ENCODE data around the gene CD300A.

Gene CD300A

DNA sequence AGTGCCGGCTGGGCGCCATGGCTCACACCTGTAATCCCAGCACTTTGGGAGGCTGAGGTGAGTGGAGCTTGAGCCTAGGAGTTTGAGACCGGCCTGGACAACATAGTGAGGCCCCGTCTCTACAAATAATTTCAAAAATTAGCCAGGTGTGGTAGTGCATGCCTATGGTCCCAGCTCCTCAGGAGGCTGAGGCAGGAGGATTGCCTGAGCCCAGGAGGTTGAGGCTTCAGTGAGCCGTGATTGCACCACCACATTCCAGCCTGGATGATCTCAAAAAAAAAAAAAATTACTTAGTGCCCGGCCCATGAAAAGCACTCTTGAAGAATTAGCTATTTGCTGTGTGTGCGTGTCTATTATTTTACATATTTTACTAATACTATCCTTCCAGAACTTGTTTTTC, 24.9 kb upstream of the CD300A start:
- no peak for DNase-seq

DNA sequence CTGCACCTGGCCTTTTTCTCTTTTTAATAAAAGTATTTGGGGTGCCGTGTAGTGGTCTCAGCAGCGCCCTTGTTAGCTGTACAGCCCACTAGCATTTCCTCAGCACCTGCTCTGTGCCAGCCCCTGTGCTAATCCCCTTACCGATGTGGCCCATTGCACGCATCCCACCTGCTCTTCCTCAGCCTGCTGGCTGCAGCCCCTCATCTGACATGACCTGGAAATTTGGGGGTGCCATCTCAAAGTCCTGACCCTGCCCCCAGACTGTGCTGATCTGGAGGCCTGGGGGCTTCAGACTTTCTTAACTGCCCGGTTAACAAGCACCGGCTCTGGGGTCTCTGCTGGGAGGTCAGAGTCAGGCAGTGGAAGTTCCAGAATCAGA, 24.2 kb upstream of the CD300A start:
- no peak for DNase-seq

DNA sequence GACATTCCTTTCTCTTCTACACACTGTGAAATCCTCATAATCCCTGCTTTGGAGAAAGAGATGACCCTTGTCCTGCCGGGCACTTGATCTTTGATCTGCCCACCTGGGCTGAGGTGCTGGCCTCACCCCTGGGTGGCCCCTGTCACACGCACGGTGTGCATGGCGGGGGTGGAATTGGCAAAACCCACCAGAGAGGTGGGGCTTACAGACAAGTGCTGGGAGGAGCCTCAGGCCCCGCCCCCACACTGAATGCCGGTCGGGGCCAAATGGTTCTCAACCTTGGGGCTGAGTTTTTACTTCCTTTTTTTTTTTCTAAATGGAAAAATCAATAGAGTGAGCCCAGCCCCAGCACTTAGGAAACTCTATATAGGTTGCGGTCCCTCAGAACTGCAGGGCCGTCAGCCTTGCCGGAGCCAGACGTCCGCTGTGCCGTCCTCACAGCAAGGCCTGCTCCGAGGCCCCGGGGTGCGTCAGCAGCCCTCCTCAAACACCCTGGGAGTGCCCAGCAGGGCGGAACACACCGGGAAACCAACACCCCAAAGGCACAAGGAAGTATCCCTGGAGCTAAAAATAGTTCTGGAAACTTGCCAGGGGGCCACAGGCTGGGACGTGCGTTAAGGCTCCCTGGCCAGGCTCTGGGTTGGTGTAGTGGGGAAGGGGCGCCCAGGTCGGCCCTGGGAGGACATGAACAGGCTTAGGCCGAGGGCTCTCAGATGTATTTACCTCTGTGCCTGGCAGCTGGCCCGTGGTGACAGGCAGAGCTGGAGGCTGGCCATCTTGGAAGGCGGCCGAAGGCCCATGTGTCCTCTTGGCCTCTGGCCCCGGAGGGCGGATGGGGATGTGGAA, 23.5 kb upstream of the CD300A start:
- DNase-seq: peak; percentile 26

DNA sequence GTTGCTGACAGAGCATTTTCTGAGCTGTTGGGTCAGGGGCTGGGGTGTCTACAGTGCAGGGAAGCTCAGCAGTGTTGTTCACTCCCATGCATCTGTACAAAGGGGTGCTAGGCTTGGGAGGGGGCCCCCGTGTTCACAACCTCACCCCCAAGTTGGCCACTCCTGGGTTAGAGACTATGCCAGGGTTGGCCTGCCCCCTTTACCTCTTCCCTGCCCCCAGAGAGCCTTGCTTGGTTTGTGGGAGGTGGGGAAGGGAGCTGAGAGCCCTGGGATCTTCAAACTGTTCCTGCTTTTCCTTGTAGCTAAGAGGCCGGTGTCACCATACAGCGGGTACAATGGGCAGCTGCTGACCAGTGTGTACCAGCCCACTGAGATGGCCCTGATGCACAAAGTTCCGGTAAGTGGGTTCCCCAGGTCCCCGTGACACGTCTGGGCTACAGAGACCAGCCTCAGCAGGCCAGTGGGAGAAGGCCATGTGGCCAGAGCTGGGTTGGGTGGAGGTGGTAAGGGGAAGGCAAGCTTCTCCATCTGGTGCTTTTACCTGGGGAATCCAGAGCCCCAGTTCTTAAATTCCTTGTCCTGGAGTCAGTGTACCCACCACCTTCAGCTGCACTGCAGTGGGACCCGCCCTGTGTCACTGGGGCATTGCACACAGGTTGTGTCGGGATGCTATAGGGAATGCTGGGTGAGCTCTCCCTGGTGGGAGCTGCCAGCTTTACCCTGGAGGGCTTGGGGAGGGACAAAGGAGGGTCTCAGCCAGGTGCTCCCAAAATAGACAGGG, 22.7 kb upstream of the CD300A start:
- no peak for DNase-seq

DNA sequence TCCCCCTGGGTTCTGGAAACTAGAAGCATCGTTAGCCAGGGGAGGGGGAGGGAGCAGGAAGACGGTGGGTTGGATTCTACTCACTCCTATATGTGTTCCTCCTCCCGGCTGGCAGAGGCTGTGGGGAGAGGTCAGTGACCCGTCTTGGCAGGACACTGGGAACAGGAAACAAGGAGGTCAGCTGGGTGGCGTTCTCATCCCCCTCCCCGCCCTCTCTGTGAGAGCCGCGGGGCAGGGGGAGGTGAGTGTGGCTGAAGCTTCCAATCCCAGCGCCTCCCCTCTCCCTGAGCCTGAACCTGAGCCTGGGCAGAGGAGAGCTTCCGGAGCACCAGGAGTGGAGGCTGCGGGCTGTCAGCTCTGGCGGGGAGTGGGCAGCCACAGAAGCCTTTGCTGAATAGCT, 22.0 kb upstream of the CD300A start:
- no peak for DNase-seq

DNA sequence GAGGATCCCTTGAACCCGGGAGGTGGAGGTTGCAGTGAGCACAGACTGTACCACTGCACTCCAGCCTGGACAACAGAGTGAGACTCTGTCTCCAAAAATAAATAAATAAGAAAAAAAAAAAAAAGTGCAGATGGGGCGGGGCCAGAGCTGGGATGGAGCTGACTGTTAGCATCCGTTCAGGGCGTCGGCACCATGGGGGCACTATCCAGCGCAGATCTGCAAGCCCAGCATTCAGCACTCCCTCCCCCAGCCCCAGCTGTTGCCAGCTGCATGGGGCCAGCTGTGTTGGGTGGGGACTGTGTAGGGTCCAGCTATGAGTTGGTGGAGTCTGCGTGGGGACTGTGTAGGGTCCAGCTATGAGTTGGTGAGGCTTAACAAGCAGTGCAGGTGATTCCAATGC, 21.3 kb upstream of the CD300A start:
- DNase-seq: no peak

DNA sequence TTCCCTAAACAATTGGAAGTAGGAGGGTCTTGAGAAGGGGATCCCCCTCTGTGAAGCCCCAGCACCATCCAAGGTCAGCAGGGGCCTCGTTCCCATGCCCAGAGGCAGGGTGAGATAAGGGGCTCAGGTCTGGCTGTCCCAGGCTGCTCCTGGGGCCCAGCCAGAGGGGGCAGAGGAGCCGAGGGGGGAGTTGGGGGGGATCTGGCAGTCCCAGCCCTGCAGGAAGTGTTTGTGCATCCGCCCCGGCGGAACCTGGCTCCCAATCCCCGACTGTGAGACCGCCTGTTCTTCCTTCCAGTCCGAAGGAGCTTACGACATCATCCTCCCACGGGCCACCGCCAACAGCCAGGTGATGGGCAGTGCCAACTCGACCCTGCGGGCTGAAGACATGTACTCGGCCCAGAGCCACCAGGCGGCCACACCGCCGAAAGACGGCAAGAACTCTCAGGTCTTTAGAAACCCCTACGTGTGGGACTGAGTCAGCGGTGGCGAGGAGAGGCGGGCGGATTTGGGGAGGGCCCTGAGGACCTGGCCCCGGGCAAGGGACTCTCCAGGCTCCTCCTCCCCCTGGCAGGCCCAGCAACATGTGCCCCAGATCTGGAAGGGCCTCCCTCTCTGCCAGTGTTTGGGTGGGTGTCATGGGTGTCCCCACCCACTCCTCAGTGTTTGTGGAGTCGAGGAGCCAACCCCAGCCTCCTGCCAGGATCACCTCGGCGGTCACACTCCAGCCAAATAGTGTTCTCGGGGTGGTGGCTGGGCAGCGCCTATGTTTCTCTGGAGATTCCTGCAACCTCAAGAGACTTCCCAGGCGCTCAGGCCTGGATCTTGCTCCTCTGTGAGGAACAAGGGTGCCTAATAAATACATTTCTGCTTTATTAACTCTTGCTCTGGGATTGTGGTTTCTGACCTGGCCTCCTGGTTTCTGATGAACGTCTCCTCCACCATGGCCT, 19.6 kb upstream of the CD300A start:
- no peak for DNase-seq

DNA sequence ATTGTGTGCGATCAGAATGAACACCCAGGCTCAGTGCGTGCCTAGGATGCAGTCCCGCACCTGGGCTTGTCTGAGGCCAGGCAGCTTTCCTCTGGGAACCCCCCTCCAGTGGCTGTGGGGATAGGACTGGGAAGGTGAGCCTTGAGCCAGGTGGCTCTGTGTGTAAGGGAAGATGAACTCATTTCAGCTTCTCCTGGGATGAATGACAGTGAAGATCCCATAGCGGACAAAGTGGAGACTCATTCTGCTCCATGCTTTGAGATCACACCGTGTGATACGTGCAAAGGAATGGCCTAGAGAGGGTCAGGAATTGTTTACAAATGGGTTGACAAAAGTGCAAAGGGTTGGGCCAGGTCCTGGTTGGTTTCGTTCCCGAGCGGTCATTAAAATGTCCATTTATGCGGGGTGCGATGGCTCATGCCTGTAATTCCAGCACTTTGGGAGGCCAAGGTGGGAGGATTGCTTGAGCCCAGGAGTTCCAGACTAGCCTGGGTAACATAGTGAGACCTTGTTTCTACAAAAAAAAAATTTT, 18.7 kb upstream of the CD300A start:
- DNase-seq: no peak

DNA sequence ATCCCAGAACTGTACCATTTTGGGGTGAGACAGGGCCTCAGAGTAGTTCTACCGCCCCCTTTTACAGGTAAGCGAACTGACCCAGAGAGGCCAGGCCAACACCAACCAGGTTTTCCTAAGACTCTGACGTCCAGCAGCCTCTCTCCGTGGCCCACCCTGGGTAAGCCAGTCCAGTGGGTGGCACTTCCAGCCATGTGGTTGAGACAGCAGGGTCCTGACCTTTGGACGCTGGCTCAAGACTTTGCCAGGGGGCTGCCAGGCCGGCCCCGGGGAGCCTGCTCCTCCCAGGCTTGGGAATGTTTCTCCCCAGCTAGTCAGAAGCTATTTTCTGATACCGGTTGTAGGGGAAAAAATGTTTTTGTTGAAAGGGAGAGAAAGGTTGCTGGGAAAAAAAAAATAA, 17.7 kb upstream of the CD300A start:
- no peak for DNase-seq

DNA sequence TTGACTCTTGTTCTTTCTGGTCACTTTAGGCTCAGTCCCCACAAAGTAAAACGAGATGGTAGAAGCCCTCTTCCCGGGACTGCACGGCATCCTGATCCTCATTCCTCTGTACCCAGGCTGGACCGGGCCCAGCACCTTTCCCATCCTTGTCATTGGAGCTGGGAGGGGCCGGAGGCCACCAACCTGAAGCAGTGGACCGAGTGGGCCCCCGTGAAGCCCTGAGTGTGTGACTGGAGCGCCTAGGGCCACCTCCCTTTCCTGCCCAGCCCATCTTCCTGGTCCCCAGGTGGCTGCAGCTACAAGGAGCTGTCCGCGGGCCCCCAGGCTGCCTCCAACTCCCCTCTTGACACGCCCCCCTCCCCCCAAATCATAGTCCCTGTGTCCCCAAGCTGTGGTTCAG, 17.1 kb upstream of the CD300A start:
- DNase-seq: no peak

DNA sequence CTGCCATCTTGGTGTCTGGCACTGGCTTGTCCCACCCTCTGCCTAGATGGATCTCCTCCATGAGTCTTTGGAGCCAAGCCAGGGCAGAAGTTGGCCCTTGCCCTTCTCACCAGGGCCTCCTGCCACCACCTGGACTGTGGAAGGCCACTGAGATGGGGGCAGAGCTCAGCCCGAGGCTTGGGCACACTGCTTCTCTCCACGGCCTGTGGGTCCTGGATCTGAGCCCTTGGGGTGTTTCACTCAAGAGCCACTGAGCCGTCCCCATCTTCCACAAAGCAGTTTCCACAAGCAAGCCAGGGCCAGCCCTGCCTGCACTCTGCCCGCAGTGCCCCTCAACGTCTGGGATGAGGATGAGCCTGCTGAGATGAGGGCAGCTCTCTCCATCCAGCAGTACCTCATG, 16.7 kb upstream of the CD300A start:
- DNase-seq: no peak

DNA sequence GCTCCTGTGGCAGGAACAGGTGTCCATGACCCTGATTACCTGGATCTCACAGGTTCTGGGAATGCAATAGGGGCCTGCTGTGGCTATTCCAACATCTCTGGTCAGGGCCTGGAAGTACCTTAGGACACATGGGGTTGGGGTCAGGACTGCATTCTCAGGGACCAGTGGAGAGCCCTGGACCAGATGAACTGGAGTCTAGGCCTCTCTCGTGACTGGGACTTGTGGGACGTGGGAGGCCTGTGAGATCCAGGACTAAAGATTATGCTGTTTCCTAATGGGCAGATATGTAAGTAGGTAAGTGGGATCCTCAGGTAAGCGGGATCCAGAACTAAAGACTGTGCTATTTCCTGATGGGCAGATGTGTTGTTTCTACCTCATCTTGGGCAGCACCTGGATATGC, 16.2 kb upstream of the CD300A start:
- DNase-seq: no peak

DNA sequence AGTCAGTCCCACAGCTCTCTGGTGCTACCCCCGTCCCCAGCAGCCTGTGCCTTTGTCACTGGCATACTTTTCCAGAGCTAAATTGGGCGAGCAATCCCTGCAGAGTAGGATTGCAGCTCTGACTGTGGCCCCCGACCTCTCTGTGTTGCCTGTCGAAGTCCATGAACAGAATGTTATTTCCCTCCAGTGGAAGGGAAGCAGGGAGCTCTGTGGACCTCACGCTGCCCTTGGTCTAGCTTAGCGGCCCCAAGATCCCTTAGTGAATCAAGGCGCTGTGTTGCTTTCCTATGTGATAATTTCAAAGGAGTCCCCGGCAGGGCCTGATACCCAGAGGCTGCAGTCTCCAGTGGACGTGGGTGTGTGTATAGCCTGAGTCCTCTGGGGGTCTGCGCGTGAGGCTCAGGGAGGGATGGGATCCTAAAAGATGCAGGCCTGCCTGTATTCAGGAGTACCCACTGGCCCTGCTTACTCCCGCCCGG, 15.5 kb upstream of the CD300A start:
- no peak for DNase-seq

DNA sequence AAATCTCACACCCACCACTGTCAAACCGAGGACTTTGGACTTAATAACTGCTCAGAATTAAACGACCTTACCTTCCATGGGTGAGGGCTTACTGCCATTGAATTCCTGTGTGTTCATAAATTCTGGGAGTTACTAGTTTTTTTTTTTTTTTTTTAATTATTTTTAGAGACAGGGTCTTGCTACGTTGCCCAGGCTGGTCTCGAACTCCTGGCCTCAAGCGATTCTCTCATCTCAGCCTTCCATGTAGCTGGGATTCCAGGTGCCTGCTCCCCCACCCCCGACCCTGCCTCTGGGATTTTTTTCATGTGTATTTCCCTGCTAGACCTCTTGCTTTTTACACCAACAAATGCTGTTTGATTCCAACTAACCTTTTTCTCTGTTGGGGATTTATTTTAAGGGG, 14.9 kb upstream of the CD300A start:
- no peak for DNase-seq

DNA sequence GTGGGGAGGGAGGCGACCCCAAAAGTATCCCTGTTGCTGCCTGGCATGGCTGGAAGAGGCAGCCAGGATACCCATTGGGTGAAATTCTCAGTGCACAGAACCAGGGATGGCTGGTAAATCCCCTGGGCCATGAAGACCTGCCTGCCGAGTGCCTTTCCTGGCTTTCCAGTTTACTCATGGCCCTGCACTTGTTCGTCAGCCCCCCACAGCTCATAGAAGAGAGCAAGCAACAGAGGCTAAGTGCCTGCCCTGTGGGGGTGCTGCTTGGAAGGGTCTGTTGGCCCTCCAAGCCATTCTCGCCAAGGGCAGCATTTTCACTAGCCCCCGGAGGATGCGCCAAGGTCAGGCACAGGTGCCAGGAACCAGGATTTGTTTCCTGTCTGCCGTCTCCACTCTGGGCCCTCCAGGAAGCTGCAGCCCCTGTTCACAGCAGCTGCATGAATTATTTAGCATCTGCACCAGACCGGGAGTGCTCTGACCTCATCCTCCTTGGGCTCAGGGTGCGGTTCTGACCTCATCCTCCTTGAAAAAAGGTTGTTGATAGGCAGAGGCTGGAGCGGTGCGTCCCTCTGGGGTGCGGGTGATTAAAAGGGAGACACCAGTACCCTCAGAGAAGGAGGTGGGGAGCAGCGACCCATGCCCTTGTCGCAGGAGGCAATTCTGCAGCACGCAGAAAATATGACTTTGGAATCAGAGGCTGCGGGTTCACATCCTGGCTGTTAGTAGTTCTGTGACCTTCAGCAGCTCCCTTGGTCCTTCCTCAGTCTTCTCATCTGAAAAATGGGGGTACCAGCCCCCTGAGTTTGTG, 14.2 kb upstream of the CD300A start:
- no peak for DNase-seq

DNA sequence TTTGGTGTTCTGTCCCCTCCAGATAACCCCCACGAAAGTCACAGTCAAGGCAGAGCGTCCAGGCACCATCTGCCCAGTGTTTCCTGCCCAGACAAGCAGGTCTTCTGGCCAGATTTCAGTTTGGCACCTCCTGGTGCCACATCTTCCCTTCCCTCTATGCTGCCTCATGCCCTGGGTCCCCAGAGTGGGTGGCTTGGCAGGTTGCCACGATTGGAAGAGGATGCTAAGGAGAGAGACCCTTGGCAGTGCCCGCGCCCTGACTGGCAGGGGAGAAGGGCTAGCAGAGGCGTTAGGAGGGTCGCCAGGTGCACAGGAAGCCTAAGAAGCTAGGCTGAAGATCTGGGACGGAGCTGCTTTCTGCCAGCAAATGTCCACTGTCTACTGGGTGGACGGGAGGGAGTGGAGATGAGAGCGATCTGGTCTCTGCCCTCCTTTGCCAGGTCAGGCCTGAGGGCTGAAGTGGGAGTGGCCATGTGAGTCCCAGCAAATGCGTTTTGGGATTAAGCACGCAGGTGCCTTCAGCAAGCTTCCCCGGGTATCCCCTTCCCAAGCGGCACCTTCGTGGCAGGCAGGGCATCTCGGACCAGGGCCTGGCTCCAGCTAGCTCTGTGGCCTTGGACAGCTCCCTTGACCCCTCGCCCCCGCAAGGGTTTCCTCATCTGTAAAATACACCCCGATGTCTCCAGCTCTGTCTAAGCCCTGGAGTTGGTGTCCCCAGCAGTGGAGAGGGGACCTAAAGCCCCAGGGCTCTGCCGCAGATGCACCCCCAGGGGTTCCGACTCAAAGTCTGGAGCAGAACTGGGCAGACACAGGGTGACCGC, 13.4 kb upstream of the CD300A start:
- DNase-seq: no peak

DNA sequence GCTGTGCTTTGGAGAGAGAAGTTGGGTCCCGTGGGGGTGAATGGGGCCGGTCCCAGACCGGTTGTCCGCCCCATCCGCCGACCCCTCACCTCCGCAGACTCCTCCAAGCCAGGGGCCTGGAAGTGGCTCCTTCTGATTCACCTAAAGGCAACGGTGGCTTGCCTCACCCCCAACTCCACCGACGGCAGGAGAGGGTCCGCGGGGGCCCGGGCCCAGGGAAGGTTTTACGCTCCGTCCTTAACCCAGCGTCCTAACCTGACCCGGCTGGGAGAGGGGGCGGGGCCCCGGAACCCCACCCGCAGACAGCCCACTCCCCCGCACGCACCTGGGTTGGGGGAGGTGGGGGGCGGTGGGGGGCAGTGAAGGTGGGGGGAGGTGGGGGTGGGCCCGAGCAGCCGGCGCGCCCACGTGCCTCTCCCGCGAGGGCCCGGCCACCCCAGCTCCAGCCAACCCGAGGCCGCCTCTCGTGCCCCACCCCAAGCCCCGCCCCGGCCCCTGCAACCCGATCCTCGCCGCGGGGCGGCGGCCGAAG, 12.7 kb upstream of the CD300A start:
- peak; percentile 57 for DNase-seq

DNA sequence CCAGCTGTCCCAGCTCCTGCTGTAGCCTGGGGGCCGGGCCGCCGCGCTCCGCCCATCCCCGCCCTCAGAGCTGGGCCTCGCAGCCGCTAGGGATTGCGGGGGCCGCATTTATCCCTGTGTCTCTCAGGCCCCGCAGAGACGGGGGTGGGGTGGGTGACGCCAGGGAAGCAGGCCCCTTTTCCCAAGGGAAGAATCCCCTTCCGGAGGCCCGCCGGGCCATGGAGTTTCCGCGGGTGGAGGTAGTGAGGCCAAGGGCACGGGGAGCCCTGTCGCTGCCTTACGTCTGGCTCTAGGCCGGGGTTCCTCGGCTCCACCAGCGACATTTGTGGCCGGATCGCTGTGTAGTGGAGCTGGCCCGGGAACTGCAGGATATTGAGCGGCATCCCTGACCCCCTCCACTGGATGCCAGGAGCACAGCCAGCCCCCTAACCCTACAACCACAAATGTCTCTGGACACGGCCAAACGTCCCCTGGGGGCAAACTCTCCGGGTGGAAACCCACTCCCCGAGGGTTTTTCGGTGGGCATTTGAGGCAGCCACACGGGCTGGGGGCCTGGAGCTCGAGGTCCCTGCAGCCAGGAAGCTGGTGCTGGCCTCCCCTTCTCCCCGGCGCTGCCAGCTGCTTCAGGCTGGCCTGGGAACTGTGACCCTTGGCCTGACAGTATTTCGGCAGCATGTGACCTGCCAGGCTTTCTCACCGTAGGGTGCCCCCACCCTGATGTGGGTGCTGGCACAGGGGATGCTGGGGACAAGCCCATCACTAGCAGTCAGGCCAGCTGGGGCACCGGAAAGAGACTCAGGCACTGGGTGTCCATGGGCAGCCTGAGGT, 12.0 kb upstream of the CD300A start:
- DNase-seq: no peak

DNA sequence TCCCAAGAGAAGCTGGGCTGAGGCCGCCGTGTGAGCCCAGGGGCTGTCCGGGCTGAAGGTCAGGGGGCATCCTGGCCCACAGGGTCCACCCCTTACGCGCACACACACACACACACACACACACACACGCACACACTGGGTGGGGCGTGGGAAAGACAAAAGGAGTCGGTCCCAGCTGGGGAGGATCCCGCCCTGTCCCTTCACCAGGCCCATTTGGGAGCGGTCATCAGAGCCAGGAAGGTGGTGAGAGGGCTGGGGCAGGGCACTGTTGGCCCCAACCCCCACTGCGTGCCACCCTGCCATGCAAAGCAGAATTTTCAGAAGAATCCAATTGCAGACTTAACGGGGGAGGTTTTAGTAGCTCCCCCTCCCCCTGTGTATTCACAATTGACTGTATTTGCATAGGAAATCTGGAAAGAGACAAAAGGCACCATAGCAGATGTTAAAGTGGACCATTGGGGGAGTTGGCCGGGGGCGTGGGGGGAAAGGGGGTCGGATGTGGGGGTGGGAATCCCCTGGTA, 11.3 kb upstream of the CD300A start:
- DNase-seq: no peak

DNA sequence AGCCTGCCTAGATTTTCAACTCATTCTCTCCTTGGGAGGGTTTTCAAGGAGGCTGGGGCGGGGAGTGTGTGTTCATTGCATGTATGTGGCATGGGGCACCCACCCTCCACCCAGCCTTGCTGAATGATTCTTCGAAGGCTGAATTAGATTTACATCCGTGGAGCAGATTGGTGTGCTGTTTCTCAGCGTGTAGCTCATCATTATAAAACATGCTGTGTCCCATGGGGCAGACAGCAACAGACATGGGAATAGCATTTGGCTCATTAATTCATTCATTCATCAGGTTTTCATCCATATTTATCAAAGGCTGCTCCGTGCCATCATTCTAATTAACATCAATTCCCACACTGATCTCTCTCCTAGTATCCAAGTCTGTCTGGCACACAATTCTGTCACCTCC, 10.6 kb upstream of the CD300A start:
- DNase-seq: no peak
